NCI-H748 treated with DMSO at 0.1 percent for 48 hours (cell line): ENCODE data around the gene CEACAM21.
A peak's percentile ranks its signal among the peaks of the same experiment; 100 is the strongest.

ENCODE experiments used
- DNase-seq: peaks from one replicate; lab custom pipeline; 2025; lab: John Stamatoyannopoulos, UW

CEACAM21 gene

GRCh38 chr19:41575998-41576397 lies at the start of gene CEACAM21:
TSS of gene CEACAM21 (plus strand) at chr19:41576166. CDS start at chr19:41576275, 109 bp downstream.
- DNase-seq, result no peak

GRCh38 chr19:41527089-41527488 lies 48.9 kb upstream of the CEACAM21 start:
- DNase-seq, result no peak

- no peak for DNase-seq
Observed at GRCh38 chr19:41528106-41528505, 47.9 kb upstream of the CEACAM21 start.

GRCh38 chr19:41529484-41530183 lies 46.3 kb upstream of the CEACAM21 start:
- DNase-seq, result no peak

- DNase-seq, result no peak
Observed at GRCh38 chr19:41530184-41530534, 45.8 kb upstream of the CEACAM21 start.

GRCh38 chr19:41530761-41531301 lies 45.1 kb upstream of the CEACAM21 start:
- DNase-seq, result no peak

- no peak for DNase-seq
Observed at GRCh38 chr19:41531438-41532311, 44.3 kb upstream of the CEACAM21 start.

GRCh38 chr19:41532526-41532925 lies 43.4 kb upstream of the CEACAM21 start:
- DNase-seq, result no peak

- no peak for DNase-seq
Observed at GRCh38 chr19:41533671-41534215, 42.2 kb upstream of the CEACAM21 start.

GRCh38 chr19:41535029-41535622 lies 40.8 kb upstream of the CEACAM21 start:
- DNase-seq, result no peak

- peak; percentile 22 for DNase-seq
Observed at GRCh38 chr19:41537789-41538188, 38.2 kb upstream of the CEACAM21 start.

GRCh38 chr19:41540041-41540695 lies 35.8 kb upstream of the CEACAM21 start:
- no peak for DNase-seq

GRCh38 chr19:41541990-41542584 lies 33.9 kb upstream of the CEACAM21 start:
- peak; percentile 20 for DNase-seq

GRCh38 chr19:41542622-41543021 lies 33.3 kb upstream of the CEACAM21 start:
- no peak for DNase-seq

- DNase-seq, result no peak
Observed at GRCh38 chr19:41543582-41543981, 32.4 kb upstream of the CEACAM21 start.

GRCh38 chr19:41545547-41545946 lies 30.4 kb upstream of the CEACAM21 start:
- DNase-seq, result no peak

GRCh38 chr19:41546386-41546789 lies 29.6 kb upstream of the CEACAM21 start:
- DNase-seq, result no peak

GRCh38 chr19:41546961-41547360 lies 29.0 kb upstream of the CEACAM21 start:
- DNase-seq, result no peak

GRCh38 chr19:41547569-41547968 lies 28.4 kb upstream of the CEACAM21 start:
- no peak for DNase-seq

GRCh38 chr19:41548047-41548446 lies 27.9 kb upstream of the CEACAM21 start:
- no peak for DNase-seq

- DNase-seq, result no peak
Observed at GRCh38 chr19:41548954-41549688, 26.8 kb upstream of the CEACAM21 start.
